OCI-LY1 (cell line): Measurements from ENCODE around the gene RAPGEF3.

Experiments used
- CTCF ChIP-seq: fragments of 200-600 bp; sonication (generic), shearing (Covaris generic); IDR thresholded peaks from 2 replicates; pipeline ENCODE4 v1.5.1; 2017; ENCODE audit warnings: mild to moderate bottlenecking, antibody characterized with exemption, low read length, moderate library complexity, mixed read lengths
- EZH2 ChIP-seq: fragments of 200-600 bp; sonication (generic), shearing (Covaris generic); IDR thresholded peaks from 2 replicates; pipeline ENCODE4 v1.8.0; 2017; ENCODE audit warnings: borderline replicate concordance, mixed run types, mild to moderate bottlenecking, antibody characterized with exemption, low read length, moderate library complexity, mixed read lengths

- TF ChIP-seq CTCF = no peak
- no peak for TF ChIP-seq EZH2
Observed at GRCh38 chr12:47707905-47708543, 50.7 kb downstream of the RAPGEF3 start.
